ENCODE results near the gene APBA2.

Gene APBA2

GRCh38 chr15:29114221-29115092 lies 228.7 kb downstream of the APBA2 start:
- no peak for DNase-seq (ENCODE audit: low read depth, low spot score)
- no peak overlapping the region for H3K4me3 ChIP-seq (ENCODE audit: low read length)

- no peak for DNase-seq (ENCODE audit: low read depth, low spot score)
- no peak overlapping the region for H3K4me3 ChIP-seq (ENCODE audit: low read length)
These were observed 229.6 kb downstream of the APBA2 start for GRCh38 chr15:29115093-29115991.

DNA sequence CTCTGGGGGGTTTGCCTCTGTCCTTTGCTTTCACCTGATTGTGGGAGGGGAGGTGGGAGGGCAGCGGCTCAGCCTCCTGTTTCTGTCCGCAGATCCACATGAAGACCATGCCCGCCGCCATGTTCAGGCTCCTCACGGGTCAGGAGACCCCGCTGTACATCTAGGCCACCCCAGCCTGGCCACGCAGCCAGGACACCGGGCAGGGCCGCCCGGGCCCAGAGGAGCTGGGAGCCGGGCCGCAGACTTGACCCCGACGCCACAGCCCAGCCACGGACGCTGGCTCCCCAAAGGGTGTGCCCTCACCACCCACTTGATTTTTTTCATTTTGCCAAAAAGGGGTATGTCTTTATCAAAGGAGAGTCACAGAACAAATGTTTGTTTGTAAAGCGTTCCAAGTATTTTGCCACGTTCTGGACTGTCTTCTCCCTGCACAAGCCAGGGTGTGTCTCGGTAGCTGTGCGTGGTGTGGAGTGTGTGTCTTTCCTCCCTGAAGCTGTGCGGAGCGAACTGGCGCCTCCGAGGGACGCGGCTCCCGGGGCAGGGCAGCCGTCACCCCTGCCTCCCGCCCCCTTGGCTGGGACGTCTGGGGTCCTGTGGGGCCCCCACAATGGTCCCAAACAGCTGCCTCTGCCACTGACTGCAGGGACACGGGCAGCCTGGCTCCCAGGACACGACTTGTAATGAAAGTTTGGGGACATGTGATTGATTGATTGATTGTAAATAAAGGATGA lies 231.4 kb downstream of the APBA2 start:
- DNase-seq (ENCODE audit: low read depth, low spot score) = no peak
- no peak overlapping the region for H3K4me3 ChIP-seq (ENCODE audit: low read length)

GRCh38 chr15:29117778-29118177 lies 232.0 kb downstream of the APBA2 start:
- H3K4me3 ChIP-seq (ENCODE audit: low read length) = no peak overlapping the region
- no peak for DNase-seq (ENCODE audit: low read depth, low spot score)

GRCh38 chr15:29119847-29120246 lies 234.1 kb downstream of the APBA2 start:
- DNase-seq (ENCODE audit: low read depth, low spot score) = no peak
- no peak overlapping the region for H3K4me3 ChIP-seq (ENCODE audit: low read length)

GRCh38 chr15:29120593-29121368 lies 235.0 kb downstream of the APBA2 start:
- H3K4me3 ChIP-seq (ENCODE audit: low read length) = no peak overlapping the region
- no peak for DNase-seq (ENCODE audit: low read depth, low spot score)

DNA sequence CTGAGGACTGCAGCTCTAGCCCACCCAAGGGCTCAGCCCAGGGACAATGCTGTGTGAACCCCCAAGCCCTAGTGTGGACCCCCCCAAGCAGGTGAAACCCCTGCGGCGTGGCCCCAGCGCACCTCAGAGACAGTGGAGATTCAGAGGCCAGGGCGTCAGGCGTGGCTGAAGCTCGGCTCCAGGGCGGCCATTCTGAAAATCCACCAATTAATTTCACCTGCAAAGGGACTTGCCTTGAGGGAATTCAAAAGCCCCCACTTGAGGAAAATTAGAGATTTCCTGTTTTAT lies 235.5 kb downstream of the APBA2 start:
- DNase-seq (ENCODE audit: low read depth, low spot score) = no peak

DNA sequence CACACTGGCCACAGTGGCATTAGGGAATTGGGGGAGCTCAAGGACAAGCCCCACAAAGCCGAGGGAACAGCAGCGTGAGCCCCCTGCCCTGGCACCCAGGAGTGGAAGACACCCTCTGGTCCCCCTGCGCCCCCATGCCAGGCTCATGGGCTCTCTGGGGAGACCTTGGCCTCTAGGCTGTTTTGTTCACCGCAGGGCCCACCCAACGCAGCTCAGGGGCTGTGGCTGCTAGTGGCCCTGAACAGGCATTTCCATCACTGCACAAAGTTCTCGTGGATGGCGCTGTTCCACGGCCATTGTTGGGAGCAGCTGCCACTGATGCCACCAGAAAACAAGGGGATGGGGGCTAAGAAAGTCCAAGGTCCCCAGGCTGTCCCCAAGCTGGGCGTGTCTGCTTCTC lies 236.1 kb downstream of the APBA2 start:
- no peak overlapping the region for H3K4me3 ChIP-seq (ENCODE audit: low read length)
- DNase-seq (ENCODE audit: low read depth, low spot score) = no peak

More for the DNA sequence above, 235.5 kb downstream of the APBA2 start:
- no peak overlapping the region for H3K4me3 ChIP-seq (ENCODE audit: low read length)

GRCh38 chr15:29122506-29122905 lies 236.7 kb downstream of the APBA2 start:
- no peak overlapping the region for H3K4me3 ChIP-seq (ENCODE audit: low read length)
- DNase-seq (ENCODE audit: low read depth, low spot score) = no peak

- H3K4me3 ChIP-seq (ENCODE audit: low read length) = no peak overlapping the region
- no peak for DNase-seq (ENCODE audit: low read depth, low spot score)
These were observed 237.4 kb downstream of the APBA2 start for GRCh38 chr15:29123171-29123570.

- no peak overlapping the region for H3K4me3 ChIP-seq (ENCODE audit: low read length)
- DNase-seq (ENCODE audit: low read depth, low spot score) = no peak
These were observed 238.2 kb downstream of the APBA2 start for GRCh38 chr15:29123991-29124390.

GRCh38 chr15:29124581-29125381 lies 239.0 kb downstream of the APBA2 start:
- no peak overlapping the region for H3K4me3 ChIP-seq (ENCODE audit: low read length)
- DNase-seq (ENCODE audit: low read depth, low spot score) = no peak

GRCh38 chr15:29125382-29126207 lies 239.8 kb downstream of the APBA2 start:
- DNase-seq (ENCODE audit: low read depth, low spot score) = no peak
- no peak overlapping the region for H3K4me3 ChIP-seq (ENCODE audit: low read length)

DNA sequence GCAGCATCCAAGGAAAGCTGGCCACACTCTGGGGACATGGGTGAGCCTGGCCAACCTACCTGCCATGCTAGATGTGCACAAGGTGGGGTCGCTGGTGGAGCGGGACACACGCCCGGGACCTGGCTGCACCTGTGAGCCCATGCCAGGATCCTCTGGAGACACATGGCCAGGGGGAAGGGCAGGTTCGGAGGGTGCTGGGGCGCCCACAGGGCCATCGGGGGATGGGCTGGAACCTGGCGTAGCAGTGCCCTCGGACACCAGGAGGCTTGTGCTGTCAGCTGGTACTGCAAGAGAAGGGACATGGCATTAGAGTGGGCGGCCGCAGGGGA lies 240.4 kb downstream of the APBA2 start:
- DNase-seq (ENCODE audit: low read depth, low spot score) = no peak
- H3K4me3 ChIP-seq (ENCODE audit: low read length) = no peak overlapping the region

DNA sequence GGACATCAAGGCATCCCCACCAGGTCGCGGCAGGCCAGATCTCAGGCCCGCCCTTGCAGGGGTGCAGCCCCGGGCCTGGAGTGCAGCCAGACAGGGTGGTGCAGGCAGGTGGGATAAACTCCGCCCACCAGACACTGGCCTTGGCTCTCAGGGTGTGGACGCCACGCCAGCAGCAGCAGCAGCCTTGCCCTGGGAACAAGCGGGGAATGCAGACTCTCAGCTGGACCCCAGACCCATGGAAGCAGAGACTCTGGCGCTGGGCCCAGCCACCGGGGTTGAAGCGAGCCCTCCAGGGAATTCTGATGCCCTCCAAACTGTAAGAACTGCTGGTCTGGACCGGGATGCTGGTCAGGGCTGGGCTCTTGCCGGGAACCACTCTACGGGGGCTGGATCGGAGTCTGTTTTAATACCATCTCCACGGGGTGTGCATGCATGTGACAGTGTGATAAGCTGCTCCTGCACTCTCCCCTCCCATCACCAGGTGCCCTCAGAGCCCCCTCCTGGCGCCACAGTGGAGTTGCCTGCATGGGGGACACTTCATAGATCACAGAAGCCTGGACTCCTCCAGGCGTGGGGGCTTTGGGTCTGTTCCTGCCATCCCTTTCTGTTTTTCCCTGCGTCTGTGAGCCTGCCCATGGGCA lies 241.2 kb downstream of the APBA2 start:
- H3K4me3 ChIP-seq (ENCODE audit: low read length) = no peak overlapping the region
- peak; percentile 20 for DNase-seq (ENCODE audit: low read depth, low spot score)

DNA sequence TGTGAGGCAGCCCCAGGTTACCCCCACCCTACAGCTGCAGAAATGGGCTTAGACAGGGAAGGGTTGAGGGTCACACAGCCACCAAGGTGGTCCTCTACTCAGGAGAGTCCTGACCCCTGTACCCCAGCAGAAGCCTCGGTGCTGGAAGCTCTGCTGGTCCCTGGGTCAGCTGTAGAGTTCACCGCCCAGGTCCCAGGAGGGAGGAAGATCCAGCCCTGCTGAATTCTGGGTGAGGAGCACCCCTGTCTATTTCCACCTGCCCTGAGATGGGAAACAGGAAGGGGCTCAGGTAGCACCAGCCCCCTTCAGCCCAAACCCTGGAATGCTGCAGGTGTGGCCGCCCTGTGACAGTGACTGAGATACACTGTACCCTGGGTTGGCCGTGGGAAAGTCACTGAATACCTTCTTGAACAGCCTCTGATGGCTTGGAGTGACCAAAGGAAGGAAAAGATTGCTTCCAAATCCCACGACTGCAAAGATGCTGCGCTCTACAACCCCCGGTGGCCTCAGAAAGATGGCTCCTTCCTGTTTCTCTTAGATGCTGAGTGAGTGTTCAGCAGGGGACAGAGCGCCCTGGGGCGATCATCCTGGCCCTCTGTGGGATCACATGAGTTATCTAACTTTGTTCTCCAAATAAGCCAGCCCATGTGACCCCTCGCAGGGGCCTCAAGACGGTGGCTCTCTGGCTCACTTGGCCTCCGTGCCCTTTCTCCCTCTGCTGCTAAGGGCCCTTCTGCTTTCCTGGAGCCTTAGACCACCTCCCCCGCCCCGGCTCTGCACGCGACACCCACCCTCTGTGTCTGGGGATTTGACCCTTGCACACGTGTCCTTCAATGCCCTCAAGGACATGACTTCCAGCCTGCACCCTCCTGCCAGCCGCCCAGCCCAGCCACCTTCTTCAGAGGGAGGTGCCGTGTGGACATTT lies 242.0 kb downstream of the APBA2 start:
- H3K4me3 ChIP-seq (ENCODE audit: low read length) = no peak overlapping the region
- DNase-seq (ENCODE audit: low read depth, low spot score) = no peak
